H1 (cell line): ENCODE data around the gene SSH2.

Experiments used
- BRCA1 ChIP-seq: IDR thresholded peaks from 2 replicates; pipeline ENCODE4 v1.6.1; 2012; ENCODE audit warnings: low read depth, low read length, improper control_type of control experiment
- CEBPB ChIP-seq: IDR thresholded peaks from 2 replicates; pipeline ENCODE4 v1.6.1; 2012; ENCODE audit warnings: low read depth, low read length
- CTCF ChIP-seq, 3 experiments: IDR thresholded peaks; 1 replicate in 2 of 3; 2 replicates in 1 of 3; pipeline versions ENCODE4 v1.5.1 to v1.6.1; 2011; ENCODE audit warnings: low read length in 3 of 3, mild to moderate bottlenecking in 3 of 3, inconsistent platforms in 2 of 3, low read depth in 1 of 3, moderate library complexity in 1 of 3; ENCODE audit not compliant: insufficient read depth in 1 of 3; ENCODE audit errors: control extremely low read depth in 1 of 3
- E2F6 ChIP-seq: IDR thresholded peaks from 2 replicates; pipeline ENCODE4 v1.6.1; 2012; ENCODE audit warnings: inconsistent platforms
- EP300 ChIP-seq, 2 experiments: IDR thresholded peaks; 1 replicate in 1 of 2; 2 replicates in 1 of 2; pipeline ENCODE4 v1.6.1; 2011 to 2012; ENCODE audit warnings: low read depth in 2 of 2, low read length in 2 of 2, mild to moderate bottlenecking in 2 of 2, borderline replicate concordance in 1 of 2, inconsistent platforms in 1 of 2, moderate library complexity in 1 of 2
- MAFK ChIP-seq: IDR thresholded peaks from 2 replicates; pipeline ENCODE4 v1.6.1; 2012; ENCODE audit warnings: low read depth, mild to moderate bottlenecking, improper control_type of control experiment, low read length
- MAX ChIP-seq: IDR thresholded peaks from 2 replicates; pipeline ENCODE4 v1.6.1; 2012; ENCODE audit warnings: inconsistent platforms
- POLR2A ChIP-seq, 2 experiments: IDR thresholded peaks; 1 replicate in 1 of 2; 2 replicates in 1 of 2; pipeline ENCODE4 v1.6.1; 2011; ENCODE audit warnings: low read depth in 2 of 2, low read length in 2 of 2, mild to moderate bottlenecking in 2 of 2; ENCODE audit errors: control extremely low read depth in 1 of 2
- POLR2AphosphoS5 ChIP-seq: IDR thresholded peaks from 2 replicates; pipeline ENCODE4 v1.6.1; 2011; ENCODE audit warnings: low read depth, low read length
- RXRA ChIP-seq: IDR thresholded peaks from 2 replicates; pipeline ENCODE4 v1.6.1; 2011; ENCODE audit warnings: low read depth, mild to moderate bottlenecking, low read length, moderate library complexity; ENCODE audit not compliant: insufficient read depth
- SAP30 ChIP-seq: fragments of 300-600 bp; sonication (generic); IDR thresholded peaks from 2 replicates; pipeline ENCODE4 v1.7.1; 2012; ENCODE audit warnings: low read length, moderate library complexity, mild to moderate bottlenecking, inconsistent platforms; ENCODE audit not compliant: insufficient read depth, insufficient replicate concordance
- TAF1 ChIP-seq: IDR thresholded peaks from 2 replicates; pipeline ENCODE4 v1.6.1; 2011; ENCODE audit warnings: mild to moderate bottlenecking, low read depth, low read length
- USF2 ChIP-seq: IDR thresholded peaks from 2 replicates; pipeline ENCODE4 v1.6.1; 2011; ENCODE audit warnings: low read length, improper control_type of control experiment
- YY1 ChIP-seq: IDR thresholded peaks from 2 replicates; pipeline ENCODE4 v1.6.1; 2011; ENCODE audit warnings: low read depth, mild to moderate bottlenecking, low read length

GRCh38 chr17:29906969-29907368, 23.1 kb downstream of the SSH2 start:
- TF ChIP-seq POLR2A (IDR thresholded peaks at IDR 0.05; ENCODE audit: control extremely low read depth in 1 of 2, low read depth in 2 of 2, low read length in 2 of 2) (no peak), CTCF (IDR thresholded peaks at IDR 0.05; ENCODE audit: control extremely low read depth in 1 of 3, insufficient read depth in 1 of 3, low read depth in 1 of 3, low read length in 3 of 3) (no peak), MAX (no peak), E2F6 (no peak), TAF1 (no peak), RXRA (no peak), POLR2AphosphoS5 (no peak), EP300 (IDR thresholded peaks at IDR 0.05; ENCODE audit: borderline replicate concordance in 1 of 2, low read depth in 2 of 2, low read length in 2 of 2) (no peak), USF2 (no peak), BRCA1 (no peak), YY1 (no peak), MAFK (no peak), CEBPB (no peak), SAP30 (no peak)
